Thoracic aorta (tissue), 2 donors: ENCODE measurements around the gene TRIO. TPM values are rescaled to one million over a fixed set of nuclear protein-coding genes. Genes with fewer than 3 reads are reported as not detected.

Source experiments
- ATAC-seq: fragments of 150-250 bp; one replicate; pipeline ENCODE4 v1.8.0; 2017; ENCODE audit warnings: low read depth; ENCODE audit not compliant: insufficient number of reproducible peaks, low FRiP score
- DNase-seq: peaks from one replicate; pipeline ENCODE4 v3.0.0-alpha.2; 2020; ENCODE audit warnings: low spot score
- H3K27ac ChIP-seq, 2 donors: fragments of 200-600 bp; sonication (generic); 1 replicate in 1 of 2; 2 replicates in 1 of 2; pipeline ENCODE4 v1.5.1; 2016; ENCODE audit warnings: mild to moderate bottlenecking in 2 of 2, moderate library complexity in 2 of 2
- H3K27me3 ChIP-seq: fragments of 200-600 bp; sonication (generic); replicated peaks from 2 replicates; pipeline ENCODE4 v1.6.0; 2016; ENCODE audit warnings: mild to moderate bottlenecking; ENCODE audit not compliant: insufficient read depth
- H3K36me3 ChIP-seq: fragments of 200-600 bp; sonication (generic); one replicate; pipeline ENCODE4 v1.5.1; 2016
- H3K4me1 ChIP-seq, 2 donors: fragments of 200-600 bp; sonication (generic); 1 replicate in 1 of 2; 2 replicates in 1 of 2; pipeline versions ENCODE4 v1.5.1 to v1.6.0; 2016; ENCODE audit warnings: low read depth in 2 of 2, mild to moderate bottlenecking in 1 of 2; ENCODE audit not compliant: control insufficient read depth in 1 of 2
- H3K4me3 ChIP-seq: fragments of 200-600 bp; sonication (generic); 2 replicates; pipeline ENCODE4 v1.5.1; 2016; ENCODE audit warnings: mild to moderate bottlenecking
- H3K9me3 ChIP-seq: fragments of 200-600 bp; sonication (generic); 2 replicates; pipeline ENCODE4 v1.5.1; 2016
- total RNA-seq, 2 donors: library from RNA; depleted of rRNA; stranded (reverse); fragments of >200 nt; gene quantifications; one replicate each; pipeline versions ENCODE4 v1.1.0 to v1.2.3, GENCODE V29; 2016
- TF ChIP-seq, protein P1 (sequence below): fragments of 200-600 bp; sonication (generic); IDR thresholded peaks from one replicate; pipeline ENCODE4 v1.5.1; 2019; ENCODE audit warnings: antibody characterized with exemption

The TRIO gene
- total RNA-seq, 2 donors from 2014 or later: 219 to 300 TPM

DNA sequence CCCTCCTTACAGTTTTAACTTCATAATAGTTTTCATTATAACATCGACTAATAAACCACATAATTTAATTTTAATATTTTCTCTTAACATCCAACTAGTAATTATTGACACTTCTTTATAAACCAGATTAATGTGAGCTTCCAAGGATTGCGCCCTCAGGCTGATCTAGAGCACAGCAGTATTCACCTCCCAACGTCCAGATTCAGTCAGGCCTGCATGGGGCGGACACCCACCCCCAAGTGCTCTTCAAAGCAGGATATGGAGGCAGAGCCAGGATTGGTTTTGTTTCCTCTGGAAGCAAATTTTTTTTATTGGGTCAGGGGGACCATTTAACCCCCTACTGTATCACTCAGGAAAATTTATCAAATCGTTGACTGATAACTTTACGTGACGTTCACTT, 215.4 kb downstream of the TRIO start:
- ATAC-seq (no peak), DNase-seq (no peak)
- Histone ChIP-seq H3K4me1 (peaks cover 0 to 18% of the 10 kb centered on the region in 2 donors), H3K27ac (no peak overlapping the region), H3K27me3 (no peaks in the 10 kb centered on the region), H3K4me3 (no peak overlapping the region), H3K9me3 (no peaks in the 10 kb centered on the region), H3K36me3 (peaks cover 28% of the 10 kb centered on the region)
- TF ChIP-seq, protein P1, sequence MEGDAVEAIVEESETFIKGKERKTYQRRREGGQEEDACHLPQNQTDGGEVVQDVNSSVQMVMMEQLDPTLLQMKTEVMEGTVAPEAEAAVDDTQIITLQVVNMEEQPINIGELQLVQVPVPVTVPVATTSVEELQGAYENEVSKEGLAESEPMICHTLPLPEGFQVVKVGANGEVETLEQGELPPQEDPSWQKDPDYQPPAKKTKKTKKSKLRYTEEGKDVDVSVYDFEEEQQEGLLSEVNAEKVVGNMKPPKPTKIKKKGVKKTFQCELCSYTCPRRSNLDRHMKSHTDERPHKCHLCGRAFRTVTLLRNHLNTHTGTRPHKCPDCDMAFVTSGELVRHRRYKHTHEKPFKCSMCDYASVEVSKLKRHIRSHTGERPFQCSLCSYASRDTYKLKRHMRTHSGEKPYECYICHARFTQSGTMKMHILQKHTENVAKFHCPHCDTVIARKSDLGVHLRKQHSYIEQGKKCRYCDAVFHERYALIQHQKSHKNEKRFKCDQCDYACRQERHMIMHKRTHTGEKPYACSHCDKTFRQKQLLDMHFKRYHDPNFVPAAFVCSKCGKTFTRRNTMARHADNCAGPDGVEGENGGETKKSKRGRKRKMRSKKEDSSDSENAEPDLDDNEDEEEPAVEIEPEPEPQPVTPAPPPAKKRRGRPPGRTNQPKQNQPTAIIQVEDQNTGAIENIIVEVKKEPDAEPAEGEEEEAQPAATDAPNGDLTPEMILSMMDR: no peak

- TF ChIP-seq, protein P1: no peak
- H3K4me1 ChIP-seq: peaks cover 0 to 18% of the 10 kb centered on the region in 2 donors
- H3K27ac ChIP-seq: no peak overlapping the region
- ATAC-seq: no peak
- no peak for DNase-seq
- H3K4me3 ChIP-seq: no peak overlapping the region
- H3K9me3 ChIP-seq: no peaks in the 10 kb centered on the region
- no peaks in the 10 kb centered on the region for H3K27me3 ChIP-seq
- H3K36me3 ChIP-seq: peaks cover 34% of the 10 kb centered on the region
These were observed 216.2 kb downstream of the TRIO start for GRCh38 chr5:14359069-14360043.

DNA sequence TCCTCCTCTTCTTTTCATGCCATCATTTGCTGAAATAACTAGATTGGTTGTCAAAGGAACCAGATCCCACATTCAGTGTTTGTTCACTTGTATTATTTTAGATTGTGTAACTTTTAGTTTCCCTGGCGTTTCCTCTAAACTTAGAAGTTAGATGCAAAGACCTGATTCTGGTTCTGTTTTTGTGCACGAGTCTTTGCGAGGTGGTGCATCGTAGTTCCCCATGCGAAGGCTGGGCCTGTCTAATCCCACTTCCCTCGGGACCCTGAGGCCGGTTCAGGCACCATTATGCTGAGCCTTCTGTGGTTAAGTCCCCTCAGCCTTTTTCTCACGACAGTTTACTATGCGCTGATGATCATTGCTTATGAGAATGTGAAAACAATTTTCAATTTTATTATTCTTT, 219.3 kb downstream of the TRIO start:
- Histone ChIP-seq H3K4me3 (no peak overlapping the region), H3K27ac (no peak overlapping the region), H3K27me3 (no peaks in the 10 kb centered on the region), H3K4me1 (peaks cover 0 to 3% of the 10 kb centered on the region in 2 donors), H3K36me3 (peaks cover 56% of the 10 kb centered on the region), H3K9me3 (no peaks in the 10 kb centered on the region)
- ATAC-seq (no peak), DNase-seq (no peak)
- TF ChIP-seq, protein P1: no peak

DNA sequence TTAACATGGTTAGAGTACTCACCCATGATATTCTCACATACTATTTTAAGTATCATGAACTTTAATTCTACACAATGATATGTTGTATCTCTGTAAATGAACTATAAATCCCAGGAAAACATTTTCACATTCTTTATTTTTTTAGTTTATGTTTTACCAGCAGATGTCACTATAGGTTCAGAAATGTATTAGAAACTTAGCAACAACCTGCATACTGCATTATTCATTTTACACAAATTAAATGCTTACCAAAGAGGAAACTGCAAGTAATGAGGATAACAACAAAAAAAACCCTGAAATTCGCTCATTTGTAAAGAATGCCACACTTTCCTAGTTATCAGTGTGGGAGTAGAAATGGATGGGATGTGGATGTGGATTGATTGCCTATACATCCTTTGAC, 221.0 kb downstream of the TRIO start:
- H3K36me3 ChIP-seq: peaks cover 65% of the 10 kb centered on the region
- no peaks in the 10 kb centered on the region for H3K27me3 ChIP-seq
- TF ChIP-seq, protein P1: no peak
- H3K4me1 ChIP-seq: no peaks in the 10 kb centered on the region
- DNase-seq (no peak), ATAC-seq (no peak)
- H3K4me3 ChIP-seq: no peak overlapping the region
- no peak overlapping the region for H3K27ac ChIP-seq
- no peaks in the 10 kb centered on the region for H3K9me3 ChIP-seq

- H3K9me3 ChIP-seq: no peaks in the 10 kb centered on the region
- H3K27ac ChIP-seq: no peak overlapping the region
- H3K4me3 ChIP-seq: no peak overlapping the region
- H3K36me3 ChIP-seq: peaks cover 65% of the 10 kb centered on the region
- no peak for ATAC-seq
- H3K4me1 ChIP-seq: no peaks in the 10 kb centered on the region
- TF ChIP-seq, protein P1: peak; percentile 6
- H3K27me3 ChIP-seq: no peaks in the 10 kb centered on the region
- no peak for DNase-seq
These were observed 221.7 kb downstream of the TRIO start for GRCh38 chr5:14364576-14365472.
